ENCODE measurements around the gene SFTPA2. TPM values are rescaled to one million over a fixed set of nuclear protein-coding genes. Genes with fewer than 3 reads are reported as not detected.
"Not testable (repeated sequence)": the region's sequence is repeated elsewhere in the genome, so short reads cannot be mapped to it uniquely, and the experiment has no call there.

Gene SFTPA2
- total RNA-seq, 1 donor from 2014 or later = 0.94 TPM

- DNase-seq (ENCODE audit: low spot score) = no peak
Measured at GRCh38 chr10:79559726-79560125, 481 bp downstream of the SFTPA2 start.

GRCh38 chr10:79556961-79557360 is 3.2 kb downstream of the SFTPA2 start:
- not testable (repeated sequence) for DNase-seq (ENCODE audit: low spot score)

DNA sequence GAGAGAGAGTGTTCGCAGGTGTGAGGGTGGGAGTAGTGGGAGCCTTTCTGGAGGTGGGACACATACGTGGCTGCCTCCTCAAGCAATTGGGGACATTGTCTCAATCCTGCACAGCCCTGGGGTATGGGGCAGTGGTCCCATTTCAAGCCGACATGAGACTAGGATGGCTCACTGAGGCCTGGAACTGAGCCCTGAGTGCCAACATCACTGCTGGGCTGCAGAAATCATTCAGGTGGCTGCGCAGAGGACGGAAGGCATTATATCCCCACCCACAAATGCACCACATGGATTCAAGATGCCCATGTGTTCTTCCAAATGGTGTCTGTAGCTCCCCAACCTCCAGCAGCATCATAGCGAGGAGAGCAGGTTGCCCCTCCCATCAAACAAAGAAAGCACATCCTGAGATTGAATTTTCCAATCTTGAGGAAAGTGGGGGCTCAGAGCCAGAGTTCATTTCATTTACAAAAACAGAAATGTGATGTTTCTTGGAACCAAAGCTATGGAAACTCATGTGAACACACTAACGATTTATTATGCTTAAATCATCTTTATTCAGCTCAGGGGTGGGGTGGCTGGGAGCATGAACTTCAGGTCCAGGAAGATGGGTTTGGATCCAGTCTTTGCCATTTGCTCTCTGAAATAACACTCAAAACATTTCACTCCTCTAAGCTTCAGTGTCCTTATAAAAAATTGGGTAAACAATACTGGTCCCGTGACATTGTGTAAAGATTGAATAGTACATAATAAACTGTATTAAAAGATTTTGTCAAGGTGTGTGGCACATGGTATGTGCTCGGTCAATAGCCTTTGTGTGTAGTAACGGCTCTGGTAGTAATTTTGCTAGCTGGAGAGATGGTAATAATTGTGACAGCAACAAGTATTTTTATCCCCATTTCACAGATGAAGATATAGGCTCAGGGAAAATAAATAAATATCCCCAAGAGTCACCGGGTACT is 4.6 kb downstream of the SFTPA2 start:
- DNase-seq (ENCODE audit: low spot score) = no peak

GRCh38 chr10:79552143-79552542 is 8.1 kb downstream of the SFTPA2 start:
- no peak for DNase-seq (ENCODE audit: low spot score)

DNA sequence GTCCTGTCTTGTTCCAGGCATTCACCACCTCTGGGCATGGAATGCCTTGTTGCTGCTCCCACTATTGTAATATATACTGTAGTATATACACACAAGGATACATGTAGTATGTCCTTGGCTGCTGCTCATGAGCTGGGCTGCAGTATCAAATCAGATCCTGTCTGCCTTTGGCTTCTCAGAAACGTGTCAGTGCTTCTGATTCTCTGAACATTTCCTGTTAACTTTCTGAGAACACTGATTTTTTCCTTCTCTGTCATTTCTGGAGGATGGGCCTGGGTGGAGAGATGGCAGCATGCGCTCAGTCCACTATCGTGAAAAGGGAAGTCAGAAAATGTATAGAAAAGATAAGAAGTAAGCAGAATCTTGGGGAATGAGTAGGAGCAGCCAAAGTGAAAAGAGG is 12.2 kb downstream of the SFTPA2 start:
- DNase-seq (ENCODE audit: low spot score) = no peak

DNA sequence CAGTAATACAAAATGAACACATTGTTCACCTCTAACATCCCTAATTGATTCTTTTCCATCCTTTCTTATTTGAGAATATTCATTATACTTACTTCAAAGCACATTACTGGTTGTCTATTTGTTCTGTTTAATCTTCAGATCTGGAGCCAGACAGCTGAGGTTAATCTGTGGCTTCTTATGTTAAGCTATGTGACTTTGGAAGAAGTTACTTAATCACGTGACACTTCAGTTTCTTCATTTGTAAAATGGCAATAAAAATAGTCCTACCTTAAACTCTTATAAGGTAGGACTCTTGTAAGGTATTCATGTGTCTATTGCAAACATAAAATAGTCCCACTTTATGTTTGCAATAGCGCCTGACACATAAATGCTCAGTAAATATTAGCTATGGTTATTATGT is 13.1 kb downstream of the SFTPA2 start:
- DNase-seq (ENCODE audit: low spot score) = not testable (repeated sequence)

DNA sequence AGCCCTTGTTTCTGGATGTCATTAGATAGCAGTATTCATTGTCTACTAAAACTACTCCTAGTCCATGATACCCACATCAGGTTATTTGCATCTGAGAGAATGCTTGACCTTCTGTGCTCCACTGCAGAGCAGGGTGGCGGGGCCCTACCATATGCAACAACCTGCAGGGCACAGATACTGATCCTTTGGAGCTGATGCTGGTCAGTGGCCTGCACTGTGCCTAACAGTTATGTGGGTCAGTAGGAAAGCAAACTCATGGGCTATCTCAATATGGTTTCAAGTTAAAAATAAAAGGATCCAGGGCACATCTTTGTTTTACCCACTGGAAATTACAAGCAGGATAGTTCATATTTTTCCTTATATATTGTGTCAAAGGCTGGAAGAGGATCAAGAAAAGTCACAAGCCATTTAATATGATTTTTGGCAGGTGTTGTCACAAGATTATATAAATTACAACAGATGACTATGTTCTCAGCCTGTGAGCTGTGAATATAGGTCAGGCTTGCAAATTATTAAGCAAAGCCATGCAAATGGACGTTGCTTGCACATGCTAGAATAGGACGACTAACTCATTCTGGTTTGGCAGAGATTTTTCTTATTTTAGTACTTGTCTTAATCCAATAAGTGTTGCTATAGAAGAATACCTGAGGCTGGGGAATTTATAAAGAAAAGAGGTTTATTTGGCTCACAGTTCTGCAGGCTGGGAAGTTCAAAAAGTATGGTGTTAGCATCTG is 15.1 kb downstream of the SFTPA2 start:
- DNase-seq (ENCODE audit: low spot score) = not testable (repeated sequence)

DNA sequence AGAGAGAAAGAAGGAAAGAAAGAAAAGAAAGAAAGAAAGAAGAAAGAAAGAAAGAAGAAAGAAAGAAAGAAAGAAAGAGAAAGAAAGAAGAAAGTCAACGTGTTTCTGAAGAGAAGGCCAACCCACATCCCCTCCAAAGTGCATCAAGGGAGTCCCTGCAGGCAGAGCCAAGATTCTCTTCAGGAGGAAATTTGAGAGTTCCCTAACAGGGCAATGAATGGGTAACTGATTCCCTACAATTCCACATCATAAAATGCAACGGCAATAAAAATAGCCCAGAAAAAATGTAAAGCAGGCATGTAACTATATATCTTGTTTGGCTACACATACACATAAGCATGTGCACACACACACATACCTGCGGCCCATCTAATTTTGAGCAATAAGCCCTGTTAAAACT is 15.8 kb downstream of the SFTPA2 start:
- not testable (repeated sequence) for DNase-seq (ENCODE audit: low spot score)

- DNase-seq (ENCODE audit: low spot score) = no peak
Measured at GRCh38 chr10:79542626-79543025, 17.6 kb downstream of the SFTPA2 start.

DNA sequence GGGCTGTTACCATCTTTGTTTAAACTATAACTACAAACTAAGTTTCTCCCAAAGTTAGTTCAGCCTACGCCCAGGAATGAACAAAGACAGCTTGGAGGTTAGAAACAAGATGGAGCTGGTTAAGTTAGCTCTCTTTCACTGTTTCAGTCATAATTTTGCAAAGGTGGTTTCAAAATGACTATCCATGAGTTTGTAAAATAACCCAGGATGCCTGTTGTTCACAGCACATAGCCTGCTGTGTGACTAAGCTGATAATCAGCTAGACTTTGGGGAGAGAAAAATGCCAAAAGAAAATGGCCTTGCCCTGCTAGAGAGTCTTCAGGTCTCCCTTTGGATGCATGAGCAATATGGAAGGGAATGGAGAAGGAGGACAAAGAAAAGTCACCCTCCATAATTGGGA is 19.3 kb downstream of the SFTPA2 start:
- DNase-seq (ENCODE audit: low spot score) = not testable (repeated sequence)

DNA sequence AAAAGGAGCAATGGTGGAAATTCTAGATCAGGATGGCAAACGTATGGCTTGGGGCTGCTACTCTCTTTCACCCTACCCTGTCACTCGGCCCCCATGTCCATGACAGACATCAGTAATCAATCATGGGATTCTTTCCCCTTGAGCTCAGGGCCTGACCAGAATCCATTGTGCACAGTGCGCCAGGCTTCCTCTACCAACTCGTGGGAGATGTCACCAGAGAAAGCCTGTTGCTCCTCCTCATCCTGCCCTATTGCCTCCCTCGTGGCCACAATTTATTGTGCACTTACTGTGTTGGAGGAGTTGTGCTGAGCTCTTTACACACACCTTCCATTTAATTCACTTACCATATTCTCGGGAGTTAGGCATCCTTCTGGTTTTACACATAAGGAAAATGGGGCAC is 21.9 kb downstream of the SFTPA2 start:
- not testable (repeated sequence) for DNase-seq (ENCODE audit: low spot score)

- not testable (repeated sequence) for DNase-seq (ENCODE audit: low spot score)
Measured at GRCh38 chr10:79533903-79534175, 26.4 kb downstream of the SFTPA2 start.

DNA sequence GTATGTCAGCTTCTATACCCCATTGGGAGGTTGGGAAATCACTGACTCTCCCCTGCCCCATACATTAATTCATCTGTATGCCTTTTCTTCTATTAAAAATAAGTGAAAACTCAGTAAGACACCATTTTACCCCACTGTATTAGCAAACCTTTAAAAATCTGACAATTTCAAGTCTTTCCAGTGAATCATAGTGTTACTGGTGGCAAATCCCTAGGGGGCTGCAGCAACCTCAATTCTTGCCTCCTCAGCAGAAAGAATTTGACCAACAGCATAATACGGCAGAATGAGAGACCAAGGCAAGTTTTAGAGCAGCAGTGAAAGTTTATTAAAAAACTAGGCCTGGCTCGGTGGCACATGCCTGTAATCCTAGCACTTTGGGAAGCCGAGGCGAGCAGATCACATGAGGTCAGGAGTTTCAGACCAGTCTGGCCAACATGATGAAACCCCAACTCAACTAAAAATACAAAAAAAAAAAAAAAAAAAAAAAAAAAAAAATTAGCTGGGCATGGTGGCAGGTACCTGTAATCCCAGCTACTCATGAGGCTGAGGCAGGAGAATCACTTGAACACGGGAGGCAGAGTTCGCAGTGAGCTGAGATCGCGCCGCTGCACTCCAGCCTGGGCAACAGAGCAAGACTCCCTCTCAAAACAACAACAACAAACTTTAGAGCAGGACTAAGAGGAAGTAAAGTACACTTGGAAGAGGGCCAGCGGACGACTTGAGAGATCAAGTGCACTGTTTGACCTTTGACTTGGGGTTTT is 26.9 kb downstream of the SFTPA2 start:
- DNase-seq (ENCODE audit: low spot score) = not testable (repeated sequence)

- not testable (repeated sequence) for DNase-seq (ENCODE audit: low spot score)
Measured at GRCh38 chr10:79528261-79528660, 31.9 kb downstream of the SFTPA2 start.

DNA sequence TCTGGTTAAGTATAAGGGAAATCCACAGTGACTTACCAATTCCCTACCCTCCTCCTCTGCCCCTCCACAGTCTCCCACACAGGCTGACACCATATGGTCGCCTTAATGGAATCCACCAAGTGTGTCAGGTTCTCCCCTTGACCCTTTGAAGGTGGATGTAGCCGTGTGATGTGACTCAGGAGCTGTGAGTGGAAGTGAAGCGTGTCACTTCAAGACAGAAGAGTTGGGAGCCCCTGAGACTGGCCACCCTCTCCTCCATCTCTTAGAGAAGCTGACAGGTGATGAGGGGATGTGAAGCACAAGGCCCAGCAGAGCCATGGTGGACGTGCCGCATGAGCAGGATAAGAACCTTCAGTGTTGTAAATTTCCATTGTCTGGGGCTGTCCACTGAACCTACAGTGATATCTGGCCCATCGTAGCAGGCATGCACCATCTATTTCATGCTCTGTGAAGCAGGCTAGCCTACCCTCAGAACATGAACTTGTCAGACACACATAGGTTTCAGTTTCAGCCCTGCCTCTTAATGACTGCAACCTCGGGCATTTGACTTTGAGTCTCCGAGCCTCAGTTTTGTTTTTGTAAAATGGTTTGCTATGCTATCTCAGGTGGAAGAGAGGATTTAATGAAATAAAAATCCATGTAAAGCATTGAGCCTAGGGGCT is 35.0 kb downstream of the SFTPA2 start:
- DNase-seq (ENCODE audit: low spot score) = not testable (repeated sequence)

- not testable (repeated sequence) for DNase-seq (ENCODE audit: low spot score)
Measured at GRCh38 chr10:79523157-79523853, 36.9 kb downstream of the SFTPA2 start.

DNA sequence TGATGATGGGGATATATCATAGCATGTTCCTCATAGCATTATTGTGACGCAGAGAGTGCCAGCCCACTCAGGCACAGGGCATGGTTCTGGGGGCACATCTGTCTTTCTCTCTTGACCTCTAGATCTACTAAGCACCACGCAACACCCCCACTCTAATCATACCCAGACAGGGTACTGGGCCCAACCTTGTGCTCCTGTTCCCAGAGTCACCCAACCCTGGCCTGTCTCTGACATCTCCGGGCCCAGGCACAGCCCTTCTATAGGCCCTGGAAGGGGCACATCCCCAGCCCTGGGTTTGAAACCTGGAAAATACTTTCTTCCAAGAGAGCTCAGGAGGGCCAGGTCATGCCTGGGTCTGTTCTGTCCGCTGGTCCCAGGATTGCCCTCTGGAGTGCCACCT is 37.7 kb downstream of the SFTPA2 start:
- DNase-seq (ENCODE audit: low spot score) = not testable (repeated sequence)

DNA sequence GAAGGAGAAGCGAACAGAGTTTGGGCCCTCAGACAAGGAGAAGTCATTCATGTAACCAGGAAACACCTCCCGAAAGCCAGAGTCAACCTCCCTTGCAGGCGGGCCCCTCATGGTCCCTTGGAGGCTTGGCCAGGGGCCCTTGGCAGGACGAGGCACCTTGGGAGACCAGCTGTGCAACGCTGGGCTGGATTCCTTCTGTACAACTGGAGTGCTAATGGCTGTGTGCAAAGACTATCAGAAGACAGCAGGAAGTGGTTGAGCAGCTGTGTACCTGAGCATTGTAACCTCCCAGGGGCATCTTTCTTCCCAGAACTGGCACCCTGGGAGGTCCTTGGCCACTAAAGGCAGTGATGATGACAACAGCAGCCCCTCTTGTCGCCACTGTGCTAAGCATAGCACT is 38.5 kb downstream of the SFTPA2 start:
- DNase-seq (ENCODE audit: low spot score) = not testable (repeated sequence)

GRCh38 chr10:79517567-79517966 is 42.6 kb downstream of the SFTPA2 start:
- not testable (repeated sequence) for DNase-seq (ENCODE audit: low spot score)

DNA sequence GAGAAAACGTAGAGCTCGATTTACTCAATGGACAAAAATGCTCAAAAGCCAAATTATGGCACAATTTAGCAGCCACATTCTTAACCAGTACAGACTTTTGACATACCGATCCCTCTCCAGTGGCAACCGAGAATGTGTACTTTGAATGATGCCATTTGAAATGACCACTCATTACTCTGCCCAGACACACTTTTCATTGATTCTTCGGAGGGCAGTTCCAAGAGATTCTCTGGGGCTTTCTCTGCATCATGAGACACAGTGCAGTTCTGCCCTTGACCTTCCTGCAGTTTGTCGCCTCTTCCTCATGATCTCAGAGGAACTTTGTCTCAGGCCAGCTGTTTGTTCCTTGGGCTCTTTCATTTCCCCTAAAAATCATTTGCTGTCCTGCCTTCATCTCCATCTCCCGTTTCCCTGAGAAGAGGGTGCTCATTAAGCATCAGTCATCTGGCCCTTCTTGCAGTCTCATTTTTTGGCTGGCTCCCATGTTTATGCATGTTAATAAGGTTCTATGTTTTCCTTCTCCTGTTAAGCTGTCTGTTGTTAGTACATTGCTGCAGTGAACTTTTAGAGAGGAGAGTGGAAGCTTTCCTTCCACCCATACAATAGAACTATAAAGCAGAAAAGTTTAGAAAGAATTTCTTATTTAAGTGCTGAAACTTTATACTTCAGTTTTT is 43.5 kb downstream of the SFTPA2 start:
- not testable (repeated sequence) for DNase-seq (ENCODE audit: low spot score)

Data from ureter (tissue), 1 donor.